Measurements from ENCODE around the gene BCR. TPM values are rescaled to one million over a fixed set of nuclear protein-coding genes. Genes with fewer than 3 reads are reported as not detected.

Gene BCR
- total and polyA plus RNA-seq, 9 donors = 7.1 to 44.6 (median 35.6) TPM

DNA sequence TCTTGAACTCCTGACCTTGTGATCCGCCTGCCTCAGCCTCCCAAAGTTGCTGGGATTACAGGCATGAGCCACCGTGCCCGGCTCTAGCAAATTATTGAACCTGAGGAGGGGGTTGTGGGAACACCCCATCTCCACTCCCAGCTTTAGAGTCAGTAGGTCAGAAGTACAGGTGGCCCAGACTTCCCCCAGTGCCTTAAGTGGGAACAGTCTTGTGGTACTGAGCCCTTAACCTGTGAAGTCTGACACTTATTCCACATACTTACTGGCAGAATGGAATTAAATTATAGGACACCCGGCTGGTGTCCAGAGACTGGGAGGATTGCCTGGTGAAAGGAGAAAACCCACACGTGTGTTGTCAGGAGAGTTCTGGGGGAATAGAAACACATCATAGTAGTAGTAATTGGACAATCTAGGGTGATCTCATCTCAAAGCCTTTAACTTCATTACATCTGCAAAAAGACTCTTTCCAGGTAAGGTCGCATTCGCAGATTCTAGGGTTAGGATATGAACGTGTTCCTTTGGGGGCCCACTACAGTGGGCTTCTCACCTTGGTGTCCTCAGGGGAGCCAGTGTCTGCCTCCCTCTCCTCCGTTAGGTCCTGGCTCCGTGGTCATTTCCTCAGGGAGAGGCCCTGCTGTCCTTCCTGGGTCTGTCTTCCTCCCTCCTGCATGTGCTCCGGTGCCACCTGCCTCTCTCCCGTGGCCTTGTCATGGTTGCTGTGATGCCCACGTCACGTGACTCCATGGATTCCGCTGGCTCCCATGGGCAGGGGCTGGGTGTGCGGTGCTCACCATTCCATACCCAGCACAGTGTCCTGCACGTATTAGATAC is 63.8 kb downstream of the BCR start:
- no peaks in the 10 kb centered on the region for H3K9me3 ChIP-seq
- H3K27ac ChIP-seq = no peak overlapping the region
- intact Hi-C loops (cut with DNase I) = no loop called here
- no peak for TF ChIP-seq EP300 (IDR thresholded peaks at IDR 0.05)
- TF ChIP-seq CTCF (IDR thresholded peaks at IDR 0.05) = no peak
- TF ChIP-seq POLR2A (IDR thresholded peaks at IDR 0.05) = no peak
- no peak for DNase-seq
- peaks cover 2% of the 10 kb centered on the region for H3K4me1 ChIP-seq (ENCODE audit: insufficient read depth)
- H3K36me3 ChIP-seq = no peaks in the 10 kb centered on the region
- H3K27me3 ChIP-seq = no peaks in the 10 kb centered on the region
- 91 to 92% (median 92%) methylated on average over 17 of the region's 17 CpGs for WGBS, 3 donors
- H3K4me3 ChIP-seq = no peak overlapping the region

DNA sequence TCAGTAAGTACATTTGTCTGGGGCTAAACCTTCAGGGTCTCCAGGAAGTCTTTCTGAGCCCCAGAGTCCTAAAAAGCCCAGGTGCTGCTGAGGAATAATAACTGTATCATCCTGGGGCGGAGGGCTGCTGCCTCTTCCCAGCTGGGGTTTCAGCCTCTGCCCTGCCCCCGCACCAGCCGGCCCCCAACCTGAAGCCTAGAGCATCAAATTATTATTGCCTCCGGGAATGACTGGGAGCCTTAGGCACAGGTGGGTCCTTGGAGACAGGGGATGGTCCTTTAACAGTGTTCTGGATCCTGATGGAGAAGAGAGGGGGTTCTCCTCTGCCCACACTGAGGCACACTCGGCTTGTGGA is 64.4 kb downstream of the BCR start:
- Histone ChIP-seq H3K36me3 (no peaks in the 10 kb centered on the region), H3K27me3 (no peaks in the 10 kb centered on the region), H3K4me1 (ENCODE audit: insufficient read depth) (peaks cover 2% of the 10 kb centered on the region), H3K27ac (no peak overlapping the region), H3K4me3 (no peak overlapping the region), H3K9me3 (no peaks in the 10 kb centered on the region)
- TF ChIP-seq POLR2A (IDR thresholded peaks at IDR 0.05) = no peak
- TF ChIP-seq CTCF (IDR thresholded peaks at IDR 0.05) = no peak
- no peak for TF ChIP-seq EP300 (IDR thresholded peaks at IDR 0.05)
- 88 to 100% (median 96%) methylated on average over 4 to 5 of the region's 5 CpGs for WGBS, 3 donors
- DNase-seq = no peak
- intact Hi-C loops (cut with DNase I) = no loop called here

- Histone ChIP-seq H3K36me3 (no peaks in the 10 kb centered on the region), H3K27me3 (no peaks in the 10 kb centered on the region), H3K9me3 (no peaks in the 10 kb centered on the region), H3K4me1 (ENCODE audit: insufficient read depth) (peaks cover 2% of the 10 kb centered on the region), H3K4me3 (no peak overlapping the region), H3K27ac (no peak overlapping the region)
- WGBS, 3 donors = 74 to 81% (median 81%) methylated on average over 17 of the region's 17 CpGs
- intact Hi-C loops (cut with DNase I) = no loop called here
- TF ChIP-seq POLR2A (IDR thresholded peaks at IDR 0.05) (no peak), EP300 (IDR thresholded peaks at IDR 0.05) (no peak), CTCF (IDR thresholded peaks at IDR 0.05) (no peak)
- DNase-seq = no peak
These were observed 64.9 kb downstream of the BCR start for GRCh38 chr22:23245045-23245798.

DNA sequence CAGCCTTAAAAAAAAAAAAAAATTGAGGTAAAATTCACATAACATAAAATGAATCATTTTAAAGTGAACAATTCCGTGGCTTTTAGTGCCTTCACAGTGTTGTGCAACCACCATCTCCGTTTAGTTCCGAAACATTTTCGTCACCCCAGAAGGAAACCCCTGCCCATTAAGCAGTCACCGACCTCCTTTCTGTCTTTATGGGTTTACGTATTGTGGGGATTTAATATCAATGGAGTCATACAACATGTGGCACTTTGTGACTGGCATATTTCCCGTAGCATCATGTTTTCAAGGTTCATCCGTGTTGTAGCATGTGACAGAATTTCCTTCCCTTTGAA is 65.5 kb downstream of the BCR start:
- Histone ChIP-seq H3K4me3 (no peak overlapping the region), H3K4me1 (ENCODE audit: insufficient read depth) (peaks cover 2% of the 10 kb centered on the region), H3K27ac (no peak overlapping the region), H3K27me3 (no peaks in the 10 kb centered on the region), H3K36me3 (no peaks in the 10 kb centered on the region), H3K9me3 (no peaks in the 10 kb centered on the region)
- WGBS, 3 donors = 82 to 91% (median 90%) methylated on average over 8 of the region's 8 CpGs
- DNase-seq = no peak
- no peak for TF ChIP-seq CTCF (IDR thresholded peaks at IDR 0.05)
- no peak for TF ChIP-seq POLR2A (IDR thresholded peaks at IDR 0.05)
- no peak for TF ChIP-seq EP300 (IDR thresholded peaks at IDR 0.05)
- intact Hi-C loops (cut with DNase I) = no loop called here
